ENCODE results near the gene ACTG2.
"Not testable (repeated sequence)": the region's sequence is repeated elsewhere in the genome, so short reads cannot be mapped to it uniquely, and the experiment has no call there.

ACTG2 gene

GRCh38 chr2:73903313-73903712, 10.5 kb downstream of the ACTG2 start:
- no peak for DNase-seq
- H3K4me2 ChIP-seq (ENCODE audit: insufficient read depth, low read length), result no peak overlapping the region
- no peak overlapping the region for H3K27ac ChIP-seq (ENCODE audit: low read length)
- H3K4me1 ChIP-seq (ENCODE audit: insufficient read depth, low read length), result no peaks in the 10 kb centered on the region
- H3K36me3 ChIP-seq (ENCODE audit: insufficient read depth, low read length), result no peaks in the 10 kb centered on the region
- no peaks in the 10 kb centered on the region for H4K20me1 ChIP-seq (ENCODE audit: insufficient read depth, low read length)
- TF ChIP-seq EZH2 (IDR thresholded peaks at IDR 0.05; ENCODE audit: borderline replicate concordance, low read depth, low read length, severe bottlenecking) (no peak), CTCF (IDR thresholded peaks at IDR 0.05; ENCODE audit: borderline replicate concordance, extremely low read depth, low read length, poor library complexity, severe bottlenecking) (no peak)
- H3K4me3 ChIP-seq (ENCODE audit: low read depth in 1 of 2, low read length in 2 of 2), result no peak overlapping the region
- no peaks in the 10 kb centered on the region for H3K9me3 ChIP-seq (ENCODE audit: insufficient read depth, low read length, severe bottlenecking)
- H2AFZ ChIP-seq (ENCODE audit: low read depth, low read length), result no peak overlapping the region
- H3K79me2 ChIP-seq (ENCODE audit: insufficient read depth, low read length), result no peaks in the 10 kb centered on the region
- peaks cover 3% of the 10 kb centered on the region for H3K27me3 ChIP-seq (ENCODE audit: insufficient read depth, low read length, poor library complexity)
- H3K9ac ChIP-seq (ENCODE audit: low read depth, low read length), result no peak overlapping the region
- ATAC-seq (ENCODE audit: insufficient read depth, low read depth), result no peak

- H3K9ac ChIP-seq (ENCODE audit: low read depth, low read length); DNase-seq; H2AFZ ChIP-seq (ENCODE audit: low read depth, low read length); ATAC-seq (ENCODE audit: insufficient read depth, low read depth); H3K79me2 ChIP-seq (ENCODE audit: insufficient read depth, low read length); H3K27me3 ChIP-seq (ENCODE audit: insufficient read depth, low read length, poor library complexity); H3K4me2 ChIP-seq (ENCODE audit: insufficient read depth, low read length); H3K4me1 ChIP-seq (ENCODE audit: insufficient read depth, low read length); H3K36me3 ChIP-seq (ENCODE audit: insufficient read depth, low read length); H3K9me3 ChIP-seq (ENCODE audit: insufficient read depth, low read length, severe bottlenecking); H3K4me3 ChIP-seq (ENCODE audit: low read depth in 1 of 2, low read length in 2 of 2); H4K20me1 ChIP-seq (ENCODE audit: insufficient read depth, low read length); H3K27ac ChIP-seq (ENCODE audit: low read length): not testable (repeated sequence)
Observed at GRCh38 chr2:73903949-73904613, 11.3 kb downstream of the ACTG2 start.

GRCh38 chr2:73904952-73905351, 12.1 kb downstream of the ACTG2 start:
- DNase-seq (no peak), ATAC-seq (ENCODE audit: insufficient read depth, low read depth) (no peak)
- Histone ChIP-seq H3K4me1 (ENCODE audit: insufficient read depth, low read length) (no peaks in the 10 kb centered on the region), H2AFZ (ENCODE audit: low read depth, low read length) (no peak overlapping the region), H3K27me3 (ENCODE audit: insufficient read depth, low read length, poor library complexity) (peaks cover 3% of the 10 kb centered on the region), H3K9ac (ENCODE audit: low read depth, low read length) (no peak overlapping the region), H3K79me2 (ENCODE audit: insufficient read depth, low read length) (no peaks in the 10 kb centered on the region), H3K27ac (ENCODE audit: low read length) (no peak overlapping the region), H3K4me2 (ENCODE audit: insufficient read depth, low read length) (no peak overlapping the region), H3K4me3 (ENCODE audit: low read depth in 1 of 2, low read length in 2 of 2) (no peak overlapping the region), H3K36me3 (ENCODE audit: insufficient read depth, low read length) (no peaks in the 10 kb centered on the region), H4K20me1 (ENCODE audit: insufficient read depth, low read length) (no peaks in the 10 kb centered on the region), H3K9me3 (ENCODE audit: insufficient read depth, low read length, severe bottlenecking) (no peaks in the 10 kb centered on the region)
- no peak for TF ChIP-seq CTCF (IDR thresholded peaks at IDR 0.05; ENCODE audit: borderline replicate concordance, extremely low read depth, low read length, poor library complexity, severe bottlenecking)
- no peak for TF ChIP-seq EZH2 (IDR thresholded peaks at IDR 0.05; ENCODE audit: borderline replicate concordance, low read depth, low read length, severe bottlenecking)

- no peak for ATAC-seq (ENCODE audit: insufficient read depth, low read depth)
- Histone ChIP-seq H4K20me1 (ENCODE audit: insufficient read depth, low read length) (no peaks in the 10 kb centered on the region), H3K4me2 (ENCODE audit: insufficient read depth, low read length) (no peak overlapping the region), H3K79me2 (ENCODE audit: insufficient read depth, low read length) (no peaks in the 10 kb centered on the region), H3K4me1 (ENCODE audit: insufficient read depth, low read length) (no peaks in the 10 kb centered on the region), H3K9me3 (ENCODE audit: insufficient read depth, low read length, severe bottlenecking) (no peaks in the 10 kb centered on the region), H3K36me3 (ENCODE audit: insufficient read depth, low read length) (no peaks in the 10 kb centered on the region), H3K4me3 (ENCODE audit: low read depth in 1 of 2, low read length in 2 of 2) (no peak overlapping the region), H3K27me3 (ENCODE audit: insufficient read depth, low read length, poor library complexity) (peaks cover 3% of the 10 kb centered on the region), H3K27ac (ENCODE audit: low read length) (no peak overlapping the region), H3K9ac (ENCODE audit: low read depth, low read length) (no peak overlapping the region), H2AFZ (ENCODE audit: low read depth, low read length) (no peak overlapping the region)
- no peak for TF ChIP-seq CTCF (IDR thresholded peaks at IDR 0.05; ENCODE audit: borderline replicate concordance, extremely low read depth, low read length, poor library complexity, severe bottlenecking)
- no peak for TF ChIP-seq EZH2 (IDR thresholded peaks at IDR 0.05; ENCODE audit: borderline replicate concordance, low read depth, low read length, severe bottlenecking)
- no peak for DNase-seq
Observed at GRCh38 chr2:73906847-73907505, 14.2 kb downstream of the ACTG2 start.
